Activated CD4-positive, alpha-beta T cell treated with anti-CD3 and anti-CD28 coated beads for 36 hours (primary cell): ENCODE measurements around the gene ITIH1. TPM values are rescaled to one million over a fixed set of nuclear protein-coding genes. Genes with fewer than 3 reads are reported as not detected.

ENCODE experiments used
- ATAC-seq: fragments of 200-7000 bp; cut with Tn5 transposase; one replicate; pipeline ENCODE4 v1.10.0; 2021; ENCODE audit warnings: mild to moderate bottlenecking, moderate library complexity
- CTCF ChIA-PET: fragments of 350-600 bp; sonication (Branson Sonifier 250); formaldehyde crosslinking; loops from one replicate; lab custom pipeline; 2021; ENCODE audit warnings: antibody characterized with exemption; lab: Charles Lee
- POLR2A ChIA-PET: fragments of 350-600 bp; sonication (Branson Sonifier 250); formaldehyde crosslinking; loops from one replicate; lab custom pipeline; 2021; ENCODE audit warnings: antibody characterized with exemption, inconsistent platforms; lab: Charles Lee
- DNase-seq: peaks from one replicate; pipeline ENCODE4 v3.0.0-alpha.2; 2020
- H3K27ac Mint-ChIP-seq: one replicate; pipeline ENCODE4 v1.8.0; 2021; ENCODE audit warnings: mixed read lengths
- H3K27me3 Mint-ChIP-seq: one replicate; pipeline ENCODE4 v1.8.0; 2021; ENCODE audit warnings: mixed read lengths
- H3K36me3 Mint-ChIP-seq: one replicate; pipeline ENCODE4 v1.8.0; 2021; ENCODE audit warnings: low read depth, mixed read lengths
- H3K4me1 Mint-ChIP-seq: one replicate; pipeline ENCODE4 v1.8.0; 2021; ENCODE audit warnings: mixed read lengths
- H3K4me3 Mint-ChIP-seq: one replicate; pipeline ENCODE4 v1.8.0; 2021; ENCODE audit warnings: mild to moderate bottlenecking, moderate library complexity, mixed read lengths
- H3K9me3 Mint-ChIP-seq: one replicate; pipeline ENCODE4 v1.8.0; 2021; ENCODE audit warnings: low read depth, mixed read lengths
- intact Hi-C, 2 experiments: fragments of 100-400 bp; cut with DNase I in 1 of 2; cut with micrococcal nuclease in 1 of 2; formaldehyde crosslinking; loops; one replicate each; pipeline versions ENCODE4 v1.14.2 to v1.15.1; 2022 to 2024; cut with DNase I, micrococcal nuclease
- total RNA-seq, 2 experiments: library from RNA; stranded (reverse); gene quantifications; one replicate each; pipeline ENCODE4 v1.2.3, GENCODE V29; 2021

ITIH1 gene
- total RNA-seq, 2 experiments from 2014 or later: not detected

GRCh38 chr3:52801839-52802238 is 24.4 kb downstream of the ITIH1 start:
- Mint-ChIP-seq H3K27me3 (peaks cover 2% of the 10 kb centered on the region), H3K4me1 (no peaks in the 10 kb centered on the region), H3K36me3 (no peaks in the 10 kb centered on the region), H3K4me3 (no peak overlapping the region), H3K27ac (no peak overlapping the region), H3K9me3 (no peaks in the 10 kb centered on the region)
- intact Hi-C loops: no loop called here
- POLR2A ChIA-PET: no interaction called here
- no peak for ATAC-seq
- no peak for DNase-seq
- CTCF ChIA-PET: interaction anchor here (1.4 kb wide), 1 partner anchor 17 kb away, joined by 3 read pairs; no protein-coding TSS in a partner anchor

GRCh38 chr3:52805270-52806039 is 28.1 kb downstream of the ITIH1 start:
- ATAC-seq (no peak), DNase-seq (no peak)
- ChIA-PET POLR2A (no interaction called here), CTCF (no interaction called here)
- intact Hi-C loops: no loop called here
- Mint-ChIP-seq H3K4me3 (no peak overlapping the region), H3K9me3 (no peaks in the 10 kb centered on the region), H3K27ac (no peak overlapping the region), H3K4me1 (no peaks in the 10 kb centered on the region), H3K27me3 (peaks cover 2% of the 10 kb centered on the region), H3K36me3 (no peaks in the 10 kb centered on the region)

GRCh38 chr3:52809149-52809548 is 31.8 kb downstream of the ITIH1 start:
- DNase-seq (no peak), ATAC-seq (no peak)
- intact Hi-C loops: no loop called here
- no peak overlapping the region for H3K4me3 Mint-ChIP-seq
- no peaks in the 10 kb centered on the region for H3K27me3 Mint-ChIP-seq
- no peaks in the 10 kb centered on the region for H3K36me3 Mint-ChIP-seq
- H3K27ac Mint-ChIP-seq: no peak overlapping the region
- no peaks in the 10 kb centered on the region for H3K4me1 Mint-ChIP-seq
- ChIA-PET CTCF (interaction anchor here (0.5 to 1.0 kb wide), 2 partner anchors 29 to 38 kb away, joined by 3 to 4 read pairs; no protein-coding TSS in a partner anchor), POLR2A (no interaction called here)
- H3K9me3 Mint-ChIP-seq: no peaks in the 10 kb centered on the region

- no peaks in the 10 kb centered on the region for H3K36me3 Mint-ChIP-seq
- no peak for ATAC-seq
- H3K9me3 Mint-ChIP-seq: no peaks in the 10 kb centered on the region
- intact Hi-C loops: no loop called here
- H3K27ac Mint-ChIP-seq: no peak overlapping the region
- ChIA-PET POLR2A (no interaction called here), CTCF (interaction anchor here (1.0 kb wide), 1 partner anchor 28 kb away, joined by 4 read pairs; no protein-coding TSS in a partner anchor)
- no peaks in the 10 kb centered on the region for H3K27me3 Mint-ChIP-seq
- no peak for DNase-seq
- H3K4me1 Mint-ChIP-seq: no peaks in the 10 kb centered on the region
- no peak overlapping the region for H3K4me3 Mint-ChIP-seq
Observed at GRCh38 chr3:52809662-52810377, 32.4 kb downstream of the ITIH1 start.

GRCh38 chr3:52810923-52811322 is 33.5 kb downstream of the ITIH1 start:
- no peak for ATAC-seq
- no peak for DNase-seq
- POLR2A ChIA-PET: no interaction called here
- no peaks in the 10 kb centered on the region for H3K36me3 Mint-ChIP-seq
- H3K27ac Mint-ChIP-seq: no peak overlapping the region
- no peaks in the 10 kb centered on the region for H3K9me3 Mint-ChIP-seq
- no peaks in the 10 kb centered on the region for H3K4me1 Mint-ChIP-seq
- intact Hi-C loops: no loop called here
- H3K4me3 Mint-ChIP-seq: no peak overlapping the region
- no peaks in the 10 kb centered on the region for H3K27me3 Mint-ChIP-seq
- CTCF ChIA-PET: interaction anchor here (0.5 to 1.5 kb wide), 4 partner anchors 10 to 531 kb away, joined by 3 to 5 read pairs (median 3); no protein-coding TSS in a partner anchor

GRCh38 chr3:52811452-52812011 is 34.1 kb downstream of the ITIH1 start:
- DNase-seq: no peak
- no peaks in the 10 kb centered on the region for H3K9me3 Mint-ChIP-seq
- H3K27me3 Mint-ChIP-seq: no peaks in the 10 kb centered on the region
- no peak overlapping the region for H3K27ac Mint-ChIP-seq
- H3K36me3 Mint-ChIP-seq: no peaks in the 10 kb centered on the region
- POLR2A ChIA-PET: no interaction called here
- no peaks in the 10 kb centered on the region for H3K4me1 Mint-ChIP-seq
- no peak for ATAC-seq
- H3K4me3 Mint-ChIP-seq: no peak overlapping the region
- intact Hi-C loops: no loop called here
- CTCF ChIA-PET: interaction anchor here (0.5 to 1.5 kb wide), 3 partner anchors 10 to 532 kb away, joined by 3 to 5 read pairs (median 3); no protein-coding TSS in a partner anchor

- H3K4me1 Mint-ChIP-seq: no peaks in the 10 kb centered on the region
- no peaks in the 10 kb centered on the region for H3K36me3 Mint-ChIP-seq
- ATAC-seq (no peak), DNase-seq (no peak)
- intact Hi-C loops: no loop called here
- no peak overlapping the region for H3K4me3 Mint-ChIP-seq
- H3K9me3 Mint-ChIP-seq: no peaks in the 10 kb centered on the region
- CTCF ChIA-PET: no interaction called here
- POLR2A ChIA-PET: no interaction called here
- H3K27ac Mint-ChIP-seq: no peak overlapping the region
- no peaks in the 10 kb centered on the region for H3K27me3 Mint-ChIP-seq
Observed at GRCh38 chr3:52813810-52814209, 36.4 kb downstream of the ITIH1 start.

- no peaks in the 10 kb centered on the region for H3K27me3 Mint-ChIP-seq
- ChIA-PET CTCF (interaction anchor here (0.6 to 1.3 kb wide), 4 partner anchors 15 to 69 kb away, joined by 3 to 5 read pairs (median 4); no protein-coding TSS in a partner anchor), POLR2A (no interaction called here)
- intact Hi-C loops: no loop called here
- no peaks in the 10 kb centered on the region for H3K36me3 Mint-ChIP-seq
- no peaks in the 10 kb centered on the region for H3K4me1 Mint-ChIP-seq
- no peak for ATAC-seq
- H3K9me3 Mint-ChIP-seq: no peaks in the 10 kb centered on the region
- no peak overlapping the region for H3K27ac Mint-ChIP-seq
- no peak overlapping the region for H3K4me3 Mint-ChIP-seq
- no peak for DNase-seq
Observed at GRCh38 chr3:52816199-52816598, 38.8 kb downstream of the ITIH1 start.

GRCh38 chr3:52816654-52817053 is 39.3 kb downstream of the ITIH1 start:
- DNase-seq (no peak), ATAC-seq (no peak)
- POLR2A ChIA-PET: no interaction called here
- H3K27me3 Mint-ChIP-seq: no peaks in the 10 kb centered on the region
- H3K9me3 Mint-ChIP-seq: no peaks in the 10 kb centered on the region
- intact Hi-C loops: no loop called here
- H3K4me3 Mint-ChIP-seq: no peak overlapping the region
- no peak overlapping the region for H3K27ac Mint-ChIP-seq
- no peaks in the 10 kb centered on the region for H3K4me1 Mint-ChIP-seq
- CTCF ChIA-PET: no interaction called here
- H3K36me3 Mint-ChIP-seq: no peaks in the 10 kb centered on the region

GRCh38 chr3:52817221-52817620 is 39.8 kb downstream of the ITIH1 start:
- H3K9me3 Mint-ChIP-seq: no peaks in the 10 kb centered on the region

GRCh38 chr3:52817860-52818259 is 40.5 kb downstream of the ITIH1 start:
- CTCF ChIA-PET: no interaction called here
- Mint-ChIP-seq H3K36me3 (no peaks in the 10 kb centered on the region), H3K27ac (no peak overlapping the region), H3K4me1 (no peaks in the 10 kb centered on the region), H3K9me3 (no peaks in the 10 kb centered on the region), H3K27me3 (no peaks in the 10 kb centered on the region), H3K4me3 (no peak overlapping the region)
- intact Hi-C loops: no loop called here
- POLR2A ChIA-PET: no interaction called here
- no peak for DNase-seq
- no peak for ATAC-seq

More at GRCh38 chr3:52817221-52817620, 39.8 kb downstream of the ITIH1 start:
- ChIA-PET POLR2A (no interaction called here), CTCF (no interaction called here)
- no peak for ATAC-seq
- H3K4me1 Mint-ChIP-seq: no peaks in the 10 kb centered on the region
- H3K36me3 Mint-ChIP-seq: no peaks in the 10 kb centered on the region
- H3K27me3 Mint-ChIP-seq: no peaks in the 10 kb centered on the region
- H3K4me3 Mint-ChIP-seq: no peak overlapping the region
- H3K27ac Mint-ChIP-seq: no peak overlapping the region
- intact Hi-C loops: no loop called here
- DNase-seq: no peak
